ENCODE data around the gene CSMD2.

CSMD2 gene

DNA sequence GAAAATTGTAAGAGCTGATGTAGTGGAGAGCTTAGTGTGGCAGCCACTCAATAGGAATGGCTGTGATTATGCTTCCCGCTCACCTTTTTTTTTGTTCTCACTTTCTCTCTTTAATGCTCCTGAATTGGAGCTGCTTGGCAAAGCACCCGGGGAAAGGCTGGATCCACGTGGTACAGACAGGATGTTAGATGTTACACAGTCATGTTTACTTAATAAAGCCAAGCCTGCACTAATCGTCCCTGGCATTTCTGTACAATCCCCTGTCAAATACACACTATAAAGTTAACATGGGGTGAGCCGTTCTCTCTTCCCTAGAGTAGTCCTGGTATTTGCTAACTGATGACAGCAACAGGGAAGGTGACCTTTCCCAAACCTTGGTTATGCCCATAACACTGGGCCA lies 504.8 kb downstream of the CSMD2 start:
- Histone ChIP-seq H2BK15ac (ENCODE audit: low read depth, poor library complexity, severe bottlenecking) (no peak overlapping the region), H2BK5ac (ENCODE audit: low read depth, low read length, poor library complexity, severe bottlenecking) (no peak overlapping the region), H3K4me1 (ENCODE audit: control insufficient read depth, insufficient read depth, low read depth, low read length) (no peaks in the 10 kb centered on the region), H2BK120ac (ENCODE audit: low read depth, low read length) (no peak overlapping the region), H3K4me2 (ENCODE audit: low read length, poor library complexity, severe bottlenecking) (no peak overlapping the region), H3K9me3 (ENCODE audit: control insufficient read depth, low read length) (no peaks in the 10 kb centered on the region), H3K14ac (ENCODE audit: low read length in 2 of 2) (no peak overlapping the region), H3K18ac (ENCODE audit: low read depth in 1 of 2, low read length in 2 of 2) (no peak overlapping the region), H3K9ac (ENCODE audit: low read length) (no peak overlapping the region), H3K27me3 (ENCODE audit: control insufficient read depth in 1 of 2, insufficient read depth in 1 of 2, low read length in 2 of 2) (no peaks in the 10 kb centered on the region), H3K27ac (ENCODE audit: low read length, poor library complexity, severe bottlenecking) (no peak overlapping the region), H4K91ac (ENCODE audit: low read length) (no peak overlapping the region), H2BK12ac (ENCODE audit: low read length in 2 of 2) (no peak overlapping the region), H4K8ac (ENCODE audit: low read length) (no peak overlapping the region), H3K4me3 (ENCODE audit: insufficient read depth in 1 of 2, low read depth in 1 of 2, low read length in 2 of 2) (no peak overlapping the region), H2AFZ (ENCODE audit: low read depth, low read length) (no peak overlapping the region), H2AK5ac (ENCODE audit: low read length, severe bottlenecking) (no peak overlapping the region), H3K79me1 (replicated peaks; ENCODE audit: low read length, poor library complexity, severe bottlenecking) (no peaks in the 10 kb centered on the region), H3K36me3 (ENCODE audit: control insufficient read depth in 1 of 2, insufficient read depth in 2 of 2, low read depth in 1 of 2, low read length in 2 of 2) (peaks cover 0 to 35% of the 10 kb centered on the region in 2 experiments), H3K4ac (ENCODE audit: low read depth in 1 of 2, low read length in 2 of 2) (no peak overlapping the region), H3K23ac (ENCODE audit: low read length in 2 of 2) (no peak overlapping the region)
- no peak for DNase-seq
- 69% methylated on average over 5 of the region's 5 CpGs for WGBS

DNA sequence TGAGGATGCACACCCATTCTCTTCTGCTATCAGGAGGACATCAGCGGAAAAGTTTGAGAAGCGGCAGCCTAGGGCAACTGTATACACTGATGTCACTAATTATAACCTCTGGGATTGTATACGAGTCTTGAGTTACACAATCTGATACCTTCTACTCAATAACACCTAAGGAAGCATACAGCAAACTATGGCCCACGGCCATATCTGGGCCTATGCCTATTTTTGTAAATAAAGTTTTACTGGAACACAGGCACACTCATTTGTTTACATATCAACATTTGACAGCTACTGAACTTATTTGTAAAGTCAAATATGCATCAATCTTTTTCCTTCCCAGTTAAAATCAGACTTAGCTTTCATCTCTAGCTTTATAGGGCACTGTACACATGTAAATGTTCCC lies 505.4 kb downstream of the CSMD2 start:
- no peaks in the 10 kb centered on the region for H3K79me1 ChIP-seq (replicated peaks; ENCODE audit: low read length, poor library complexity, severe bottlenecking)
- H4K91ac ChIP-seq (ENCODE audit: low read length) = no peak overlapping the region
- no peak overlapping the region for H3K23ac ChIP-seq (ENCODE audit: low read length in 2 of 2)
- WGBS = 83% methylated on average over 4 of the region's 4 CpGs
- H3K36me3 ChIP-seq (ENCODE audit: control insufficient read depth in 1 of 2, insufficient read depth in 2 of 2, low read depth in 1 of 2, low read length in 2 of 2) = peaks cover 0 to 37% of the 10 kb centered on the region in 2 experiments
- H3K18ac ChIP-seq (ENCODE audit: low read depth in 1 of 2, low read length in 2 of 2) = no peak overlapping the region
- no peak overlapping the region for H2BK15ac ChIP-seq (ENCODE audit: low read depth, poor library complexity, severe bottlenecking)
- no peaks in the 10 kb centered on the region for H3K4me1 ChIP-seq (ENCODE audit: control insufficient read depth, insufficient read depth, low read depth, low read length)
- H2BK12ac ChIP-seq (ENCODE audit: low read length in 2 of 2) = no peak overlapping the region
- H3K14ac ChIP-seq (ENCODE audit: low read length in 2 of 2) = no peak overlapping the region
- H2AK5ac ChIP-seq (ENCODE audit: low read length, severe bottlenecking) = no peak overlapping the region
- H3K4me3 ChIP-seq (ENCODE audit: insufficient read depth in 1 of 2, low read depth in 1 of 2, low read length in 2 of 2) = no peak overlapping the region
- no peak overlapping the region for H2AFZ ChIP-seq (ENCODE audit: low read depth, low read length)
- no peaks in the 10 kb centered on the region for H3K9me3 ChIP-seq (ENCODE audit: control insufficient read depth, low read length)
- no peak overlapping the region for H4K8ac ChIP-seq (ENCODE audit: low read length)
- H3K4ac ChIP-seq (ENCODE audit: low read depth in 1 of 2, low read length in 2 of 2) = no peak overlapping the region
- no peak overlapping the region for H2BK5ac ChIP-seq (ENCODE audit: low read depth, low read length, poor library complexity, severe bottlenecking)
- no peaks in the 10 kb centered on the region for H3K27me3 ChIP-seq (ENCODE audit: control insufficient read depth in 1 of 2, insufficient read depth in 1 of 2, low read length in 2 of 2)
- H2BK120ac ChIP-seq (ENCODE audit: low read depth, low read length) = no peak overlapping the region
- no peak overlapping the region for H3K9ac ChIP-seq (ENCODE audit: low read length)
- no peak for DNase-seq
- no peak overlapping the region for H3K27ac ChIP-seq (ENCODE audit: low read length, poor library complexity, severe bottlenecking)
- H3K4me2 ChIP-seq (ENCODE audit: low read length, poor library complexity, severe bottlenecking) = no peak overlapping the region

DNA sequence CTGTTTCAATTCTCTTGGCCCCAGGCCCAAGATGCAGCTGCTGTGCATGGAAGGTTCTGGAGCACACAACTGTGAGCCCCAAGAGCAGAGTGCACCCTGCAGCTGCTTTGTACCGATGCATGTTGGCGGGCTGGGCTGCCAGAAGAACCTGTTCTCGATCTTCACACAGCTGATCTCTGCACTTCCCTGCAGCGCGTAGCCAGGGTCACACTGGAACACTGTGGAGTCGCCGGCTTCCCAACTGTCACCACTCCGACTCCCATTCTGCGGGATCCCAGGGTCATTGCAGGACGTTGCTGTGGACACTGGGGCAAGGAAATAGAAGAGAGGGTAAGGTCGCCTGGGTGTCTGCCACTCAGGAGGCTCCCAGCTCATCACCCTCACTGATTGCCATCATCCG lies 507.2 kb downstream of the CSMD2 start:
- Histone ChIP-seq H3K18ac (ENCODE audit: low read depth in 1 of 2, low read length in 2 of 2) (no peak overlapping the region), H3K4ac (ENCODE audit: low read depth in 1 of 2, low read length in 2 of 2) (no peak overlapping the region), H2BK15ac (ENCODE audit: low read depth, poor library complexity, severe bottlenecking) (no peak overlapping the region), H3K27me3 (ENCODE audit: control insufficient read depth in 1 of 2, insufficient read depth in 1 of 2, low read length in 2 of 2) (no peaks in the 10 kb centered on the region), H3K4me2 (ENCODE audit: low read length, poor library complexity, severe bottlenecking) (no peak overlapping the region), H3K4me3 (ENCODE audit: insufficient read depth in 1 of 2, low read depth in 1 of 2, low read length in 2 of 2) (no peak overlapping the region), H3K36me3 (ENCODE audit: control insufficient read depth in 1 of 2, insufficient read depth in 2 of 2, low read depth in 1 of 2, low read length in 2 of 2) (peaks cover 0 to 33% of the 10 kb centered on the region in 2 experiments), H3K4me1 (ENCODE audit: control insufficient read depth, insufficient read depth, low read depth, low read length) (no peaks in the 10 kb centered on the region), H3K14ac (ENCODE audit: low read length in 2 of 2) (no peak overlapping the region), H3K9me3 (ENCODE audit: control insufficient read depth, low read length) (no peaks in the 10 kb centered on the region), H3K23ac (ENCODE audit: low read length in 2 of 2) (no peak overlapping the region), H4K91ac (ENCODE audit: low read length) (no peak overlapping the region), H2AK5ac (ENCODE audit: low read length, severe bottlenecking) (no peak overlapping the region), H2AFZ (ENCODE audit: low read depth, low read length) (no peak overlapping the region), H2BK120ac (ENCODE audit: low read depth, low read length) (no peak overlapping the region), H2BK5ac (ENCODE audit: low read depth, low read length, poor library complexity, severe bottlenecking) (no peak overlapping the region), H3K27ac (ENCODE audit: low read length, poor library complexity, severe bottlenecking) (no peak overlapping the region), H4K8ac (ENCODE audit: low read length) (no peak overlapping the region), H3K79me1 (replicated peaks; ENCODE audit: low read length, poor library complexity, severe bottlenecking) (no peaks in the 10 kb centered on the region), H3K9ac (ENCODE audit: low read length) (no peak overlapping the region), H2BK12ac (ENCODE audit: low read length in 2 of 2) (no peak overlapping the region)
- WGBS = 92% methylated on average over 9 of the region's 12 CpGs
- no peak for DNase-seq

DNA sequence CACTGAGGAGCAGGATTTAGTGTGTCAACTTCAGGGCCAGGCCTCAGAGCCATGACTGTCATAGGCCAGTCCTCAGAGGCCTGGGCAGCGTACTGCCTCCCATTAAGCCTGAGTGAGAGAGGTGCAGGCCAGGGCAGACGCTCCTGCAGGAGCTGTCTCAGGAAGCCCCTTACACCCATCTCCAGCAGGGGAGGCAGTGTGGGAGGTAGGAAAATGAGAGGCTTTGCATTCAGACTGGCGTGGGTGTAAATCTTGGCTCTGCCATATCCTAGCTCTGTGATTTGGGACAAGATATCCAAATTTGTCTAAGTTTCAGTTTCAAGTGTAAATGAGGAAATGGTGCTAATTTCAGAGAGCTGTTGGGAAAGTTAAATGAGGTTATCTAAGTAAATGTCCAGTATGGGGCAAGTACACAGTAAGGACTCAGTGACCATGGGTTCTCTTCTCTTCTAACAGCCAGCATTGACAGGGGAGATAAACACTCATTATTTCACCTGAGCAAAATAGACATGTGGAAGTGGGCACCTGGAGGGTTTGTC lies 508.5 kb downstream of the CSMD2 start:
- Histone ChIP-seq H4K8ac (ENCODE audit: low read length) (no peak overlapping the region), H4K91ac (ENCODE audit: low read length) (no peak overlapping the region), H3K4me2 (ENCODE audit: low read length, poor library complexity, severe bottlenecking) (no peak overlapping the region), H2AK5ac (ENCODE audit: low read length, severe bottlenecking) (no peak overlapping the region), H3K27me3 (ENCODE audit: control insufficient read depth in 1 of 2, insufficient read depth in 1 of 2, low read length in 2 of 2) (no peaks in the 10 kb centered on the region), H3K79me1 (replicated peaks; ENCODE audit: low read length, poor library complexity, severe bottlenecking) (no peaks in the 10 kb centered on the region), H2BK120ac (ENCODE audit: low read depth, low read length) (no peak overlapping the region), H3K23ac (ENCODE audit: low read length in 2 of 2) (no peak overlapping the region), H2AFZ (ENCODE audit: low read depth, low read length) (no peak overlapping the region), H2BK15ac (ENCODE audit: low read depth, poor library complexity, severe bottlenecking) (no peak overlapping the region), H3K36me3 (ENCODE audit: control insufficient read depth in 1 of 2, insufficient read depth in 2 of 2, low read depth in 1 of 2, low read length in 2 of 2) (peaks cover 0 to 26% of the 10 kb centered on the region in 2 experiments), H3K14ac (ENCODE audit: low read length in 2 of 2) (no peak overlapping the region), H2BK12ac (ENCODE audit: low read length in 2 of 2) (no peak overlapping the region), H3K9ac (ENCODE audit: low read length) (no peak overlapping the region), H3K4me3 (ENCODE audit: insufficient read depth in 1 of 2, low read depth in 1 of 2, low read length in 2 of 2) (no peak overlapping the region), H3K9me3 (ENCODE audit: control insufficient read depth, low read length) (no peaks in the 10 kb centered on the region), H3K4me1 (ENCODE audit: control insufficient read depth, insufficient read depth, low read depth, low read length) (no peaks in the 10 kb centered on the region), H3K27ac (ENCODE audit: low read length, poor library complexity, severe bottlenecking) (no peak overlapping the region), H3K18ac (ENCODE audit: low read depth in 1 of 2, low read length in 2 of 2) (no peak overlapping the region), H2BK5ac (ENCODE audit: low read depth, low read length, poor library complexity, severe bottlenecking) (no peak overlapping the region), H3K4ac (ENCODE audit: low read depth in 1 of 2, low read length in 2 of 2) (no peak overlapping the region)
- DNase-seq = no peak
- 57% methylated on average over 3 of the region's 3 CpGs for WGBS
